Tibial nerve (tissue), 4 donors: ENCODE data around the gene PRKCE. TPM values are rescaled to one million over a fixed set of nuclear protein-coding genes. Genes with fewer than 3 reads are reported as not detected.

Experiments
- DNase-seq, 2 donors: peaks; one replicate each; pipeline ENCODE4 v3.0.0-alpha.2; 2019; ENCODE audit warnings: low spot score in 2 of 2
- H3K27ac ChIP-seq, 4 donors: fragments of 200-600 bp; sonication (generic) in 3 of 4; one replicate each; pipeline ENCODE4 v1.5.1; 2017 to 2019; ENCODE audit warnings: mild to moderate bottlenecking in 1 of 4
- H3K27me3 ChIP-seq, 2 donors: fragments of 200-600 bp; sonication (generic) in 1 of 2; one replicate each; pipeline versions ENCODE4 v1.5.1 to v1.6.0; 2017 to 2019
- H3K36me3 ChIP-seq, 3 donors: fragments of 200-600 bp; sonication (generic); one replicate each; pipeline ENCODE4 v1.5.1; 2018 to 2019
- H3K4me1 ChIP-seq, 4 donors: fragments of 200-600 bp; sonication (generic) in 3 of 4; one replicate each; pipeline ENCODE4 v1.5.1; 2017 to 2019
- H3K4me3 ChIP-seq, 4 donors: fragments of 200-600 bp; sonication (generic) in 3 of 4; one replicate each; pipeline ENCODE4 v1.5.1; 2017 to 2019; ENCODE audit warnings: mild to moderate bottlenecking in 1 of 4, moderate library complexity in 1 of 4
- H3K9me3 ChIP-seq, 4 donors: fragments of 200-600 bp; sonication (generic) in 3 of 4; one replicate each; pipeline ENCODE4 v1.5.1; 2017 to 2019
- CTCF ChIP-seq, 5 experiments: fragments of 200-600 bp in 3 of 5; fragments of 450-650 bp in 2 of 5; sonication (generic) in 3 of 5; IDR thresholded peaks; one replicate each; pipeline ENCODE4 v1.5.1; 2016 to 2019; ENCODE audit warnings: antibody characterized with exemption in 5 of 5, mild to moderate bottlenecking in 3 of 5, moderate library complexity in 2 of 5
- EP300 ChIP-seq, 2 donors: sonication (generic); formaldehyde crosslinking; IDR thresholded peaks; one replicate each; pipeline ENCODE4 v1.6.1; 2017; ENCODE audit warnings: antibody characterized with exemption in 2 of 2, mild to moderate bottlenecking in 1 of 2
- POLR2A ChIP-seq, 2 donors: fragments of 450-650 bp; IDR thresholded peaks; one replicate each; pipeline ENCODE4 v1.6.1; 2017; ENCODE audit warnings: antibody characterized with exemption in 2 of 2, mild to moderate bottlenecking in 2 of 2, moderate library complexity in 2 of 2
- WGBS, 2 donors: methylation state at CpG; one replicate each; pipeline ENCODE4 v1.1.5; 2018; 5-methylcytosine and 5-hydroxymethylcytosine counted together
- total RNA-seq, 4 donors: library from RNA; depleted of rRNA; stranded (reverse); fragments of >200 nt; gene quantifications; one replicate each; pipeline ENCODE4 v1.1.0, GENCODE V29; 2016

The PRKCE gene
- total RNA-seq, 4 donors from 2014 or later: 14.4 to 22.4 (median 17.9) TPM

- no peaks in the 10 kb centered on the region for H3K9me3 ChIP-seq
- no peaks in the 10 kb centered on the region for H3K36me3 ChIP-seq
- no peaks in the 10 kb centered on the region for H3K27me3 ChIP-seq
- H3K27ac ChIP-seq: peak overlapping the region in 1 of 4 donors; percentile 99
- TF ChIP-seq CTCF (IDR thresholded peaks at IDR 0.05) (no peak), POLR2A (IDR thresholded peaks at IDR 0.05) (no peak)
- 65 to 70% methylated on average over 5 of the region's 5 CpGs for WGBS, 2 donors
- peak overlapping the region; percentile 71 to 88 (median 82) for H3K4me3 ChIP-seq
- H3K4me1 ChIP-seq: peaks cover 0 to 41% (median 7%) of the 10 kb centered on the region in 4 donors
- no peak for DNase-seq
Observed at GRCh38 chr2:45653122-45653913, 1.8 kb downstream of the PRKCE start.

DNA sequence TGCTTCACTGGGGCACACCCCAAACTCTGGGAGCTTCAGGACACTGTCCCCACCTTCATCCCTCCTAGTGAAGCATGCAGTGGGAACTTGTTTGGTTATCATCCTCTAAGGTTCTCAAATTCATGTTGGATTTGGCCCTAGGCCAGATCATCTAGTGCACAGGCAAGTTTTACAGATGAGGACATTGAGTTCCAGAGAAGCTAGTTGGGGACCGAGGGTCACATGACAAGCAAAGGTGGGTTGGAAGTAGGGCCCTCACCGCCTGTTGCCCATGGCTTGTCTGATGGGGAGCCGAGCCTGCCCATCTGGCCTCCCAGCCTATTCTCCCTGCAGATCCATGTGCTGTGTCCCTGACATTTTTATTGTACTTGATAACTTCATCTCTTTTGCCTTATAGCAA, 2.8 kb downstream of the PRKCE start:
- 84 to 95% methylated on average over 3 of the region's 3 CpGs for WGBS, 2 donors
- peaks cover 0 to 32% (median 6%) of the 10 kb centered on the region in 4 donors for H3K4me1 ChIP-seq

GRCh38 chr2:45661828-45662227, 10.4 kb downstream of the PRKCE start:
- H3K27me3 ChIP-seq: no peaks in the 10 kb centered on the region
- no peak overlapping the region for H3K4me3 ChIP-seq
- H3K27ac ChIP-seq: no peak overlapping the region
- no peaks in the 10 kb centered on the region for H3K9me3 ChIP-seq
- 63 to 69% methylated on average over 2 of the region's 2 CpGs for WGBS, 2 donors
- H3K36me3 ChIP-seq: no peaks in the 10 kb centered on the region
- peaks cover 0 to 4% (median 0%) of the 10 kb centered on the region in 4 donors for H3K4me1 ChIP-seq
- TF ChIP-seq CTCF (IDR thresholded peaks at IDR 0.05) (no peak), EP300 (IDR thresholded peaks at IDR 0.05) (no peak), POLR2A (IDR thresholded peaks at IDR 0.05) (no peak)
- no peak for DNase-seq

More for the DNA sequence above, 2.8 kb downstream of the PRKCE start:
- Histone ChIP-seq H3K27me3 (no peaks in the 10 kb centered on the region), H3K4me3 (no peak overlapping the region), H3K27ac (no peak overlapping the region), H3K9me3 (no peaks in the 10 kb centered on the region), H3K36me3 (no peaks in the 10 kb centered on the region)
- TF ChIP-seq POLR2A (IDR thresholded peaks at IDR 0.05) (no peak), EP300 (IDR thresholded peaks at IDR 0.05) (no peak), CTCF (IDR thresholded peaks at IDR 0.05) (no peak)
- no peak for DNase-seq

DNA sequence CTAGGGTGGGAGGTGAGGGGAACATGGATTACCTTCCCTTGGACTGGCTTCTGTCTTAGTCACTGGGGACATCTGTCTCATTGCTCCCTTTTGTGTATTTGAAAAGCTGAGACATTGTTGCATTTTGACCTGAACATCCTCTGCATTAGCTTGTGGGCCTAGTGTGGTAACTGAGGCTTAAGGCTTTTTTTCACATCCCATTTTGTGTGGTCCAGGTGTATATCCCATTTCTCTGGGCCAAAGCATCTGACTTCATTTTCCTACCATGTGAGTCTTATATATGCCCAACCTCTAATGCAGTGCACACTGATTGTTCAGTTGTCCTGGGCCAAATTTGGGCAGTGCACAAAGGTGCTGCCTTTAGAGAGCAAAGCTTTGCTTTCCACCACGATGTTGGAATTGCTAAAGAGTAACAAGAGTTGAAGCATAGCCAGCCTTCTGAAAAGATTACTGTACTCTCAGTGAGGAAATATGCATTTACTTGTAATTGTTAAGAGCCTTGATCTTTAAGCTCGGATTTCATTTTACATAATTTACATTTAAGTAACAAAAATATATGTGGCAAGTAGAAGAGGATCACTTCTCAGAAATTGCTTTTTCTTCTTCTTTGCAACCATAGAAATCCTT, 13.3 kb downstream of the PRKCE start:
- no peak for DNase-seq
- H3K27ac ChIP-seq: no peak overlapping the region
- TF ChIP-seq POLR2A (IDR thresholded peaks at IDR 0.05): no peak
- TF ChIP-seq EP300 (IDR thresholded peaks at IDR 0.05): no peak
- H3K27me3 ChIP-seq: no peaks in the 10 kb centered on the region
- H3K4me3 ChIP-seq: no peak overlapping the region
- WGBS, 2 donors: 43 to 44% methylated on average over 2 of the region's 2 CpGs
- H3K4me1 ChIP-seq: peaks cover 0 to 8% (median 0%) of the 10 kb centered on the region in 4 donors
- no peaks in the 10 kb centered on the region for H3K36me3 ChIP-seq
- no peaks in the 10 kb centered on the region for H3K9me3 ChIP-seq

DNA sequence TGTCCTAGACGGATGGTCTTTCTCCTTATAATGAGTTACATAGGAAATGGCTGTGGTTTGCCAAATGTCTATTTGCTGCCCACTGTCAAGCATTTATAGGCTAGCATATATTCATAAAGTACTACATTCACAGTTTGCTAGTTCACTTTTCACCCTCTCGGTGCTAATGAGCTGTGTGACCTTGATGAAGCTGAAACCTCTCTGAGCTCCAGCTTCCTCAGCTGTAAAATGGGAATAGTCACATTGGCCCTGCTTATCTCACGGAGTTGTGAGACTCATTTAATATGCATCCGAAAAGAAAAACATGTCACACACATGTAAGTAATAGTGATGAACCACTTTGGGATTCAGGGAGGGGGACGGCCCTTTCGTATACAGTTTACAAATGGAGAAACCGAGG, 17.0 kb downstream of the PRKCE start:
- DNase-seq: no peak
- no peak overlapping the region for H3K27ac ChIP-seq
- no peaks in the 10 kb centered on the region for H3K9me3 ChIP-seq
- 82 to 85% methylated on average over 7 of the region's 7 CpGs for WGBS, 2 donors
- no peak overlapping the region for H3K4me3 ChIP-seq
- no peaks in the 10 kb centered on the region for H3K36me3 ChIP-seq
- peaks cover 0 to 8% (median 0%) of the 10 kb centered on the region in 4 donors for H3K4me1 ChIP-seq
- TF ChIP-seq POLR2A (IDR thresholded peaks at IDR 0.05) (no peak), CTCF (IDR thresholded peaks at IDR 0.05) (no peak), EP300 (IDR thresholded peaks at IDR 0.05) (no peak)
- no peaks in the 10 kb centered on the region for H3K27me3 ChIP-seq
